ENCODE results near the gene ZC3H4.

Gene ZC3H4

GRCh38 chr19:47133021-47133471 lies 19.5 kb upstream of the ZC3H4 start:
- no peak for DNase-seq (ENCODE audit: low spot score)

- DNase-seq (ENCODE audit: low spot score): no peak
Observed at GRCh38 chr19:47132194-47132852, 18.7 kb upstream of the ZC3H4 start.

- DNase-seq (ENCODE audit: low spot score): peak; percentile 94
Observed at GRCh38 chr19:47130589-47131227, 17.1 kb upstream of the ZC3H4 start, which contains the start of gene SAE1. SAE1 (plus strand) TSS chr19:47130835; CDS start chr19:47130931, 96 bp downstream.

GRCh38 chr19:47130120-47130588 lies 16.6 kb upstream of the ZC3H4 start:
- no peak for DNase-seq (ENCODE audit: low spot score)

- no peak for DNase-seq (ENCODE audit: low spot score)
Observed at GRCh38 chr19:47129579-47129978, 16.0 kb upstream of the ZC3H4 start.

- no peak for DNase-seq (ENCODE audit: low spot score)
Observed at GRCh38 chr19:47125669-47125938, 12.0 kb upstream of the ZC3H4 start.

GRCh38 chr19:47124937-47125668 lies 11.5 kb upstream of the ZC3H4 start:
- DNase-seq (ENCODE audit: low spot score): peak; percentile 69

- no peak for DNase-seq (ENCODE audit: low spot score)
Observed at GRCh38 chr19:47123406-47123805, 9.8 kb upstream of the ZC3H4 start.

GRCh38 chr19:47122359-47123335 lies 9.1 kb upstream of the ZC3H4 start:
- no peak for DNase-seq (ENCODE audit: low spot score)

- no peak for DNase-seq (ENCODE audit: low spot score)
Observed at GRCh38 chr19:47120470-47121067, 7.0 kb upstream of the ZC3H4 start.

- DNase-seq (ENCODE audit: low spot score): no peak
Observed at GRCh38 chr19:47113850-47114651, 475 bp upstream of the ZC3H4 start.

GRCh38 chr19:47112166-47112996 lies 1.2 kb downstream of the ZC3H4 start:
- peak; percentile 65 for DNase-seq (ENCODE audit: low spot score)

- no peak for DNase-seq (ENCODE audit: low spot score)
Observed at GRCh38 chr19:47111682-47112165, 1.9 kb downstream of the ZC3H4 start.

GRCh38 chr19:47111006-47111621 lies 2.5 kb downstream of the ZC3H4 start:
- DNase-seq (ENCODE audit: low spot score): no peak

GRCh38 chr19:47110521-47111005 lies 3.0 kb downstream of the ZC3H4 start:
- no peak for DNase-seq (ENCODE audit: low spot score)

GRCh38 chr19:47109541-47110375 lies 3.8 kb downstream of the ZC3H4 start:
- no peak for DNase-seq (ENCODE audit: low spot score)

GRCh38 chr19:47109177-47109540 lies 4.4 kb downstream of the ZC3H4 start:
- DNase-seq (ENCODE audit: low spot score): no peak
